SK-N-SH (cell line): ENCODE measurements around the gene NIF3L1. TPM values are rescaled to one million over a fixed set of nuclear protein-coding genes. Genes with fewer than 3 reads are reported as not detected.

Source experiments
- EZH2phosphoT487 ChIP-seq: fragments of 200-600 bp; sonication (generic); IDR thresholded peaks from 2 replicates; pipeline ENCODE4 v1.6.1; 2017; ENCODE audit warnings: low read depth, mixed run types, mild to moderate bottlenecking, antibody characterized with exemption, moderate library complexity, borderline replicate concordance
- FOSL2 ChIP-seq: IDR thresholded peaks from 2 replicates; pipeline ENCODE4 v1.4.0; 2012; ENCODE audit warnings: low read depth, mild to moderate bottlenecking, moderate library complexity, borderline replicate concordance
- GABPA ChIP-seq: IDR thresholded peaks from 2 replicates; pipeline ENCODE4 v1.4.0; 2012; ENCODE audit warnings: low read depth, mild to moderate bottlenecking
- NRF1 ChIP-seq: IDR thresholded peaks from 2 replicates; pipeline ENCODE4 v1.6.1; 2012; ENCODE audit warnings: low read depth, mild to moderate bottlenecking, low read length
- RCOR1 ChIP-seq: fragments of 150-350 bp; IDR thresholded peaks from 2 replicates; pipeline ENCODE4 v1.6.1; 2017; ENCODE audit warnings: antibody characterized with exemption, low read length
- RFX5 ChIP-seq: IDR thresholded peaks from 2 replicates; pipeline ENCODE4 v1.6.1; 2012; ENCODE audit warnings: mild to moderate bottlenecking, improper control_type of control experiment, low read length
- TAF1 ChIP-seq: IDR thresholded peaks from 2 replicates; pipeline ENCODE4 v1.6.1; 2012; ENCODE audit warnings: low read depth, mild to moderate bottlenecking, low read length, moderate library complexity, borderline replicate concordance
- YY1 ChIP-seq: IDR thresholded peaks from 2 replicates; pipeline ENCODE4 v1.4.0; 2012; ENCODE audit warnings: low read depth, mild to moderate bottlenecking
- polyA plus RNA-seq, 3 experiments: library from polyadenylated mRNA; depleted of rRNA; stranded (reverse); fragments of >200 nt; gene quantifications; 2 replicates each; pipeline ENCODE4 v1.2.3, GENCODE V29; 2012
- TF ChIP-seq, protein P1 (sequence below): IDR thresholded peaks from 2 replicates; pipeline ENCODE4 v1.4.0; 2012; ENCODE audit warnings: low read depth, borderline replicate concordance
- TF ChIP-seq, protein P2 (sequence below): IDR thresholded peaks from 2 replicates; pipeline ENCODE4 v1.4.0; 2012; ENCODE audit warnings: low read depth, borderline replicate concordance
- TF ChIP-seq, protein P3 (sequence below): IDR thresholded peaks from 2 replicates; pipeline ENCODE4 v1.6.1; 2012; ENCODE audit warnings: mild to moderate bottlenecking, low read depth, low read length, moderate library complexity
- TF ChIP-seq, protein P4 (sequence below): fragments of 200-600 bp; sonication (generic); IDR thresholded peaks from 2 replicates; pipeline ENCODE4 v1.6.1; 2017; ENCODE audit warnings: antibody characterized with exemption, mild to moderate bottlenecking, moderate library complexity
- TF ChIP-seq, protein P5 (sequence below): IDR thresholded peaks from 2 replicates; pipeline ENCODE4 v1.4.0; 2012; ENCODE audit warnings: low read depth
- TF ChIP-seq, protein P6 (sequence below): IDR thresholded peaks from 2 replicates; pipeline ENCODE4; 2012
- TF ChIP-seq, protein P7 (sequence below): fragments of 150-350 bp; IDR thresholded peaks from 2 replicates; pipeline ENCODE4 v1.6.1; 2016; ENCODE audit warnings: mild to moderate bottlenecking, low read depth, low read length

The NIF3L1 gene
- polyA plus RNA-seq, 1 of the 3 experiments (the other 2 are of a cell fraction), result 52.4 TPM

DNA sequence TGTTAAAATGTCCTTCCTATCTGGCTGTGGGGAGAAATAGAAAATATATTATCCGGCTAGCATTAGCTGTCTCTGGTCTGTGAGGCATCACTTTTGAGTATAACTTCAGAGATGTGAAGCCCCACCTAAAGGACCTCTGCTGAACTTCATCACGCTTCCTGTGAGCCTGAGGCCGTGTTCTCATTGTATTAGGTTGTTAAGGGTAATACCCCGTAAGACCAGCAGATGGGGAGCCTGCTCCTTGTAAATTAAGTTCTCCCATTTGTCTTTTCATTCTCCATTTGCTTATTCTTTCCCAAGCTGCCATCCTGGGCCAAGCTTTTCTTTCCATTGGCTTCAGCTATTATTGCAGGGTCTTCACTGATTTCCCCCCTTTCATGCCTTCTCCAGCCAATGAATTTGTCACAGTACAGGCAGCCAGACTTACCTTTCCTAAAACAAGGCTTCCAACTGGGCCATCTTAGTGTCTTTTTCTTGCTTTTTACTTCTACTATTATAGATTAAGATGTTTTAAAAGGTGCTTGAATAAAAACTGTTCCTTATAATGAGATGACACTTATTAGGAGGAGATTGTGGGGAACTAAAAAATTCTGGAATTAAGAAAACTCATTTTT, 12.4 kb downstream of the NIF3L1 start (continued):
- TF ChIP-seq, protein P1, sequence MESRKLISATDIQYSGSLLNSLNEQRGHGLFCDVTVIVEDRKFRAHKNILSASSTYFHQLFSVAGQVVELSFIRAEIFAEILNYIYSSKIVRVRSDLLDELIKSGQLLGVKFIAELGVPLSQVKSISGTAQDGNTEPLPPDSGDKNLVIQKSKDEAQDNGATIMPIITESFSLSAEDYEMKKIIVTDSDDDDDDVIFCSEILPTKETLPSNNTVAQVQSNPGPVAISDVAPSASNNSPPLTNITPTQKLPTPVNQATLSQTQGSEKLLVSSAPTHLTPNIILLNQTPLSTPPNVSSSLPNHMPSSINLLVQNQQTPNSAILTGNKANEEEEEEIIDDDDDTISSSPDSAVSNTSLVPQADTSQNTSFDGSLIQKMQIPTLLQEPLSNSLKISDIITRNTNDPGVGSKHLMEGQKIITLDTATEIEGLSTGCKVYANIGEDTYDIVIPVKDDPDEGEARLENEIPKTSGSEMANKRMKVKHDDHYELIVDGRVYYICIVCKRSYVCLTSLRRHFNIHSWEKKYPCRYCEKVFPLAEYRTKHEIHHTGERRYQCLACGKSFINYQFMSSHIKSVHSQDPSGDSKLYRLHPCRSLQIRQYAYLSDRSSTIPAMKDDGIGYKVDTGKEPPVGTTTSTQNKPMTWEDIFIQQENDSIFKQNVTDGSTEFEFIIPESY, result no peak
- no peak for TF ChIP-seq NRF1
- TF ChIP-seq, protein P2, sequence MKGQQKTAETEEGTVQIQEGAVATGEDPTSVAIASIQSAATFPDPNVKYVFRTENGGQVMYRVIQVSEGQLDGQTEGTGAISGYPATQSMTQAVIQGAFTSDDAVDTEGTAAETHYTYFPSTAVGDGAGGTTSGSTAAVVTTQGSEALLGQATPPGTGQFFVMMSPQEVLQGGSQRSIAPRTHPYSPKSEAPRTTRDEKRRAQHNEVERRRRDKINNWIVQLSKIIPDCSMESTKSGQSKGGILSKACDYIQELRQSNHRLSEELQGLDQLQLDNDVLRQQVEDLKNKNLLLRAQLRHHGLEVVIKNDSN, result no peak
- no peak for TF ChIP-seq YY1
- TF ChIP-seq RFX5, result 0 out of 2 replicates have a peak, but pooled peaks have one; percentile 18
- TF ChIP-seq GABPA, result no peak
- no peak for TF ChIP-seq TAF1
- TF ChIP-seq RCOR1, result no peak
- no peak for TF ChIP-seq EZH2phosphoT487
- TF ChIP-seq, protein P3, sequence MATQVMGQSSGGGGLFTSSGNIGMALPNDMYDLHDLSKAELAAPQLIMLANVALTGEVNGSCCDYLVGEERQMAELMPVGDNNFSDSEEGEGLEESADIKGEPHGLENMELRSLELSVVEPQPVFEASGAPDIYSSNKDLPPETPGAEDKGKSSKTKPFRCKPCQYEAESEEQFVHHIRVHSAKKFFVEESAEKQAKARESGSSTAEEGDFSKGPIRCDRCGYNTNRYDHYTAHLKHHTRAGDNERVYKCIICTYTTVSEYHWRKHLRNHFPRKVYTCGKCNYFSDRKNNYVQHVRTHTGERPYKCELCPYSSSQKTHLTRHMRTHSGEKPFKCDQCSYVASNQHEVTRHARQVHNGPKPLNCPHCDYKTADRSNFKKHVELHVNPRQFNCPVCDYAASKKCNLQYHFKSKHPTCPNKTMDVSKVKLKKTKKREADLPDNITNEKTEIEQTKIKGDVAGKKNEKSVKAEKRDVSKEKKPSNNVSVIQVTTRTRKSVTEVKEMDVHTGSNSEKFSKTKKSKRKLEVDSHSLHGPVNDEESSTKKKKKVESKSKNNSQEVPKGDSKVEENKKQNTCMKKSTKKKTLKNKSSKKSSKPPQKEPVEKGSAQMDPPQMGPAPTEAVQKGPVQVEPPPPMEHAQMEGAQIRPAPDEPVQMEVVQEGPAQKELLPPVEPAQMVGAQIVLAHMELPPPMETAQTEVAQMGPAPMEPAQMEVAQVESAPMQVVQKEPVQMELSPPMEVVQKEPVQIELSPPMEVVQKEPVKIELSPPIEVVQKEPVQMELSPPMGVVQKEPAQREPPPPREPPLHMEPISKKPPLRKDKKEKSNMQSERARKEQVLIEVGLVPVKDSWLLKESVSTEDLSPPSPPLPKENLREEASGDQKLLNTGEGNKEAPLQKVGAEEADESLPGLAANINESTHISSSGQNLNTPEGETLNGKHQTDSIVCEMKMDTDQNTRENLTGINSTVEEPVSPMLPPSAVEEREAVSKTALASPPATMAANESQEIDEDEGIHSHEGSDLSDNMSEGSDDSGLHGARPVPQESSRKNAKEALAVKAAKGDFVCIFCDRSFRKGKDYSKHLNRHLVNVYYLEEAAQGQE, result no peak
- TF ChIP-seq, protein P4, sequence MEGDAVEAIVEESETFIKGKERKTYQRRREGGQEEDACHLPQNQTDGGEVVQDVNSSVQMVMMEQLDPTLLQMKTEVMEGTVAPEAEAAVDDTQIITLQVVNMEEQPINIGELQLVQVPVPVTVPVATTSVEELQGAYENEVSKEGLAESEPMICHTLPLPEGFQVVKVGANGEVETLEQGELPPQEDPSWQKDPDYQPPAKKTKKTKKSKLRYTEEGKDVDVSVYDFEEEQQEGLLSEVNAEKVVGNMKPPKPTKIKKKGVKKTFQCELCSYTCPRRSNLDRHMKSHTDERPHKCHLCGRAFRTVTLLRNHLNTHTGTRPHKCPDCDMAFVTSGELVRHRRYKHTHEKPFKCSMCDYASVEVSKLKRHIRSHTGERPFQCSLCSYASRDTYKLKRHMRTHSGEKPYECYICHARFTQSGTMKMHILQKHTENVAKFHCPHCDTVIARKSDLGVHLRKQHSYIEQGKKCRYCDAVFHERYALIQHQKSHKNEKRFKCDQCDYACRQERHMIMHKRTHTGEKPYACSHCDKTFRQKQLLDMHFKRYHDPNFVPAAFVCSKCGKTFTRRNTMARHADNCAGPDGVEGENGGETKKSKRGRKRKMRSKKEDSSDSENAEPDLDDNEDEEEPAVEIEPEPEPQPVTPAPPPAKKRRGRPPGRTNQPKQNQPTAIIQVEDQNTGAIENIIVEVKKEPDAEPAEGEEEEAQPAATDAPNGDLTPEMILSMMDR, result peak; percentile 80
- TF ChIP-seq FOSL2, result no peak
- TF ChIP-seq, protein P5, sequence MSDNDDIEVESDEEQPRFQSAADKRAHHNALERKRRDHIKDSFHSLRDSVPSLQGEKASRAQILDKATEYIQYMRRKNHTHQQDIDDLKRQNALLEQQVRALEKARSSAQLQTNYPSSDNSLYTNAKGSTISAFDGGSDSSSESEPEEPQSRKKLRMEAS, result no peak
- TF ChIP-seq, protein P6, sequence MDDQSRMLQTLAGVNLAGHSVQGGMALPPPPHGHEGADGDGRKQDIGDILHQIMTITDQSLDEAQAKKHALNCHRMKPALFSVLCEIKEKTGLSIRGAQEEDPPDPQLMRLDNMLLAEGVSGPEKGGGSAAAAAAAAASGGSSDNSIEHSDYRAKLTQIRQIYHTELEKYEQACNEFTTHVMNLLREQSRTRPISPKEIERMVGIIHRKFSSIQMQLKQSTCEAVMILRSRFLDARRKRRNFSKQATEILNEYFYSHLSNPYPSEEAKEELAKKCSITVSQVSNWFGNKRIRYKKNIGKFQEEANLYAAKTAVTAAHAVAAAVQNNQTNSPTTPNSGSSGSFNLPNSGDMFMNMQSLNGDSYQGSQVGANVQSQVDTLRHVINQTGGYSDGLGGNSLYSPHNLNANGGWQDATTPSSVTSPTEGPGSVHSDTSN, result no peak
- TF ChIP-seq, protein P7, sequence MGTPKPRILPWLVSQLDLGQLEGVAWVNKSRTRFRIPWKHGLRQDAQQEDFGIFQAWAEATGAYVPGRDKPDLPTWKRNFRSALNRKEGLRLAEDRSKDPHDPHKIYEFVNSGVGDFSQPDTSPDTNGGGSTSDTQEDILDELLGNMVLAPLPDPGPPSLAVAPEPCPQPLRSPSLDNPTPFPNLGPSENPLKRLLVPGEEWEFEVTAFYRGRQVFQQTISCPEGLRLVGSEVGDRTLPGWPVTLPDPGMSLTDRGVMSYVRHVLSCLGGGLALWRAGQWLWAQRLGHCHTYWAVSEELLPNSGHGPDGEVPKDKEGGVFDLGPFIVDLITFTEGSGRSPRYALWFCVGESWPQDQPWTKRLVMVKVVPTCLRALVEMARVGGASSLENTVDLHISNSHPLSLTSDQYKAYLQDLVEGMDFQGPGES, result no peak
